HG02870 (cell line): ENCODE results near the gene F12.
"Not testable (repeated sequence)": the region's sequence is repeated elsewhere in the genome, so short reads cannot be mapped to it uniquely, and the experiment has no call there.

Experiments
- ATAC-seq: cut with Tn5 transposase; IDR thresholded peaks from one replicate; pipeline ENCODE4 v1.9.1; 2021; ENCODE audit warnings: mild to moderate bottlenecking, moderate library complexity; ENCODE audit not compliant: unreplicated experiment

F12 gene

DNA sequence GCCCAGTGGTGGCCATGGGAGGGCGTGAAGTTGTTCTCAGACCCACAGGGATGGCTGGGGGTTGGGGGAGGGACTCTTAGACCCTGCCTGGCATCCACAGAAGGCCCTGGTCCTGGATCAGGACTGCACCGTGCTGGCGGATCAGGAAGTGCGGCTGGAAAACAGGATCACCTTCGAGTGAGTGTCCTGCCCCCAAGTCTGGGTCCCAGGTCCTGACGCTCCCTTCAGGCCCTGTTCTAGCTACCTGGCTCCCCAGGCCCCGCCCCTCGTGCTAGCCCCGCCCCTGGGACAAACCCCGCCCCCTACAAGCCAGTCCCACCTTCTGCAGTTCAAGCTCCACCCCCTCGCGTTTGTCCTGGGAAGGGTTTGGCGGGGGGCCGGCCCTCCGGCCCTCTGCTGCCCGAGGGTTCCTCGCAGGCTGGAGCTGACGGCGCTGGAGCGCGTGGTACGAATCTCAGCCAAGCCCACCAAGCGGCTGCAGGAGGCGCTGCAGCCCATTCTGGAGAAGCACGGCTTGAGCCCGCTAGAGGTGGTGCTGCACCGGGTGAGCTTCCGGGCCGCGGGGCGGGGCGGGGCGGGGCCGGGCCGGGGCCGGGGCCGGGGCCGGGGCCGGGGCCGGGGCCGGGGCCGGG is 38.8 kb downstream of the F12 start:
- no peak for ATAC-seq

DNA sequence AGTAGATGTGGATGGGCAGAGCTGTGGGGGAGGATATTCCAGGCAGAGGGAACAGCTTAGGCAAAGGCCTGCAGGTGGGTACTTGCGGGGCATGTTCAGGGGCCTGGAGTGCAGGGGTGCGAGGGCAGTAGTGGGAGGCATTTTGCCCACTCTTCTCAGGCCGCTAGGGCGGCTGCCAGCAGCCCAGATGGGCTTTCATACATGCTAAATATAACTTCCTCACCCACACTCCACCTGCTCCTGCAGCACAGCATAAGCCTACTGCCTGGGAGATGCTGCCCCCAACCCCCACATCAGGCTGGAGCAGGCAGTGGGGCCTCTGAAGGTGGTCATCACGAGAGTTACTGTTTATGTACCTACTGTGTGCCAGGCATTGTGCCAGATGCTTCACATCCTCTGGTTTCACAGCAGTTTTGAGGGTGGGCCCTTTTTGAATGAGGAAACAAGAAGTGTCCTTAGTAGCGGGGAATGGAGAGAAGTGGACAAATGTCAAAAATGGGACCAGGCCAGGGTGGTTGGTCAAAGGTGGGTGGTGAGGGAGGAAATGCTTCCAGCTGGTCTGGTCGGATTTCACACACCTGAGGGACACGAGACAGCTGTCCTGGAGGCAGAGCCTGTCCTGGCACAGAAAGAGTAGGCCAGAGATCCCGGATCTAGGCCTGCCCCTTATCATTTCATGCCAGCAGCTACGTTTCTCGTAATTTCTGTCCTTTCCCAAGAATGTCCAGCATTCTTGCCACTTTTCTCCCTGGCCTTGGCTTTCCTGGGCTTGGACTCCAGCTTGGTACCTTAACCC is 39.5 kb downstream of the F12 start:
- ATAC-seq, result no peak

DNA sequence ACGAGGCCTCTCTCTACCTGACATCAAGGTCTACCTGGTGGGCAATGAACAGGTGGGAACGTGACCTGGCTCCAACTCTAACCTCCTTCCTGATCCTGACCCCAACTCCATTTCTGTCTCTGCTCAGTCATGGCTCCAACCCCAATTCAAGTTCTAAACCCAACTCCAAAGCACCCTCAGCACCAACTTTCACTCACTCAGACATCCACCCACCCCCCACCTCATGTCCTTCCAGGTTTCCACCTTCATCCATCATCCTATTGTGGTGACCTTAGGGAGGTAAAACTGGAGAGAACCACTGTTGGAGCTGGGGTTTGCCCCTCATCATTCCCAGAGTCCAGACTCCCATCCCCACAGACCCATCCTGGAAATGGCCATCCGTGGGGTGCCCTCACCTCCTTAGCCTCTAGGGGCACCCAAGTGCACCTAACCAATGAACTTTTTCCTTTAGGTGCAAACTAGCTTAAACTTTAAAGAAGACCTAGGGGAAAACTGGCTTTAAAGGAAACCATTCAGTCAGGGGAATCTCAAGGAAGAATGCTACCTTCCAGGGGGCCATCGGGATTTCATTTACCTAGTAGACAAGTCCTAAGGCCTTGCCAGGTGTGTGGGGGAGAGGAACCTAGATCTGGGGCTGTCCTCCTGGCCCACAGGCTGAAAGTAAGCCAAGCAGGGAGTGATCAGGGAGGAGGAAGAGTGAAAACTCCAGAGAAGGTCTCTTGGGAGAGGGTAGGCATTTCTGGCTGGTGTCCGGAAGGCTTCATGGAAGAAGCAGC is 40.3 kb downstream of the F12 start:
- no peak for ATAC-seq

DNA sequence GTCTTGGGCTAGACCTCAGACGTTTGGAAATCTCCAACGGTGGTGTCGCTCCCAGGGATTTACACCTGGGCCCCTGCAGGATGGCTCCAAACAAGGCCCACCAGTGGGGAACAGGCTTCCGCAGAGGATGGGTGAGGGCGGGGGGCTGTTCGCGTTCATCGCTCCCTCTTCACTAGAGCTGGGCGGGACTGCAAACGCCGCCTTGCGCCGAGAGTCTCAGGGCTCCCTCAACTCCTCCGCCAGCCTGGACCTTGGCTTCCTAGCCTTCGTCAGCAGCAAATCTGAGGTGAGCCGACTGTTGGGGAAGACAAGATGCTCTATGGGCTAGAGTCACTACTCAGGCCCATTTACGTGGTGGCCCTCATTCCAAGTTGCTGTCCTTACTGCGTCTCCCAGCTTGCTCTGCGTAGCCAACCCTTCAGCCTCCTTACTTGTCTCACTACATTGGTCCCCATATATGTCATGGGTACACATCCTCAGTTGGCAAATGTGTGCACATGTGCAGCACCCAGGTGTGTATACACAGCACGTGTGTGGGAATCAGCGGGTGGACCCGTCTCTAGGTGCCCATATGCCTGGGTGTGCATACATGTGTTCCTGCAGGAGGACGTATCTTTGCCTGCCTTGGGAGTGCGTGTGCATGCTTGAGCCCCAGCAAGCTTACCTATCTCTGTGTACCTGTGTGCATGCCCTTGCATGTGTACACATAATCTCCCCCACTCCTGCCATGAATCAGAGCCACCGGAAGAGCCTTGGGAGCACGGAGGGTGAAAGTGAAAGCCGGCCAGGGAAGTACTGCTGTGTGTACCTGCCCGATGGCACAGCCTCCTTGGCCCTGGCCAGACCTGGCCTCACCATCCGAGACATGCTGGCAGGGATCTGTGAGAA is 41.1 kb downstream of the F12 start:
- no peak for ATAC-seq

DNA sequence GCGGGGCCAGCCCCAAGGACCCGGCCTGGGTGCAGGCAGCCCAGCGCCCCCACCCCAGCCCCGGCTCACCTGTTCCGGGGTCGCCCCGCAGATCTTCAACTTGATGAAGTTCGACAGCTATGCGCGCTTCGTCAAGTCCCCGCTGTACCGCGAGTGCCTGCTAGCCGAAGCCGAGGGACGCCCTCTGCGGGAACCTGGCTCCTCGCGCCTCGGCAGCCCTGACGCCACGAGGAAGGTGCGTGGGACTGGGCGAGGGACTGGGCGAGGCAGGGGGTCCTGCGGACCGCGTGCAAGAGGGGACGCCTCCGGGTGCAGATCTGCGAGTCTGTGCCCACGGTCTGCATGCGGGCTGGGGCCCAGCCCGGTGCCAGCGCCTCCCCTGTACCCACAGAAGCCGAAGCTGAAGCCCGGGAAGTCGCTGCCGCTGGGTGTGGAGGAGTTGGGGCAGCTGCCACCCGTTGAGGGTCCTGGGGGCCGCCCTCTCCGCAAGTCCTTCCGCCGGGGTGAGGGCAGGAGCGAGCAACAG is 42.0 kb downstream of the F12 start:
- no peak for ATAC-seq

DNA sequence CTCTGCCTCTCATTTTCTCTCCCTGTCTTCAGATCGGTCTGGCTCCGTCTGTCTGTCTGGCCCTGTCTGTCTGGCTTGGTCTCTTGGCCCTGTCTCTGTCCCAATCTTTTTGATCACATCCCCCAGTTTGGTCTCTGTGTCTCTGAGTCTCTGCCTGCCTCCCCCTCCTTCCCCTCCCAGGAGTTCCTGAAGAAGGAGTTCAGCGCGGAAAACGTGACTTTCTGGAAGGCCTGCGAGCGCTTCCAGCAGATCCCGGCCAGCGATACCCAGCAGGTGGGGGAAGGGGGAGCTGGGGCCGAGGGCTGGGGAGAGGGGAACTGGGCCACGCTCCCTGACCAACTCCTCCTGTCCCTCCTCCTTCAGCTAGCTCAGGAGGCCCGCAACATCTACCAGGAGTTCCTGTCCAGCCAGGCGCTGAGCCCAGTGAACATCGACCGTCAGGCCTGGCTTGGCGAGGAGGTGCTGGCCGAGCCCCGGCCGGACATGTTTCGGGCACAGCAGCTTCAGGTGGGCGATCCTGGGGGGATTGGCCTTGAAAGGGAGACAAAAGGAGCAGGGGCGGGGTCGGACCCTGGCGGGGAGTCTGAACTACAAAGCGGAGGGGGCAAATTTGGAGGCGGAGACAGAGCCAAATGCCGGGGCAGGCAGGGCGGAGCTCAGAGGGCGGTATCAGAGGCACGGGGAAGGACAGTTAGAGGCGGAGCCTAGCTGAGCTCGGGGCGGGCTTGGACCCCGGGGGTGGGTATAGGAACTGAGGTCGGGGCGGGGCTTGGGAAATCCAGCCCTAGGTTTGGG is 42.6 kb downstream of the F12 start:
- no peak for ATAC-seq

DNA sequence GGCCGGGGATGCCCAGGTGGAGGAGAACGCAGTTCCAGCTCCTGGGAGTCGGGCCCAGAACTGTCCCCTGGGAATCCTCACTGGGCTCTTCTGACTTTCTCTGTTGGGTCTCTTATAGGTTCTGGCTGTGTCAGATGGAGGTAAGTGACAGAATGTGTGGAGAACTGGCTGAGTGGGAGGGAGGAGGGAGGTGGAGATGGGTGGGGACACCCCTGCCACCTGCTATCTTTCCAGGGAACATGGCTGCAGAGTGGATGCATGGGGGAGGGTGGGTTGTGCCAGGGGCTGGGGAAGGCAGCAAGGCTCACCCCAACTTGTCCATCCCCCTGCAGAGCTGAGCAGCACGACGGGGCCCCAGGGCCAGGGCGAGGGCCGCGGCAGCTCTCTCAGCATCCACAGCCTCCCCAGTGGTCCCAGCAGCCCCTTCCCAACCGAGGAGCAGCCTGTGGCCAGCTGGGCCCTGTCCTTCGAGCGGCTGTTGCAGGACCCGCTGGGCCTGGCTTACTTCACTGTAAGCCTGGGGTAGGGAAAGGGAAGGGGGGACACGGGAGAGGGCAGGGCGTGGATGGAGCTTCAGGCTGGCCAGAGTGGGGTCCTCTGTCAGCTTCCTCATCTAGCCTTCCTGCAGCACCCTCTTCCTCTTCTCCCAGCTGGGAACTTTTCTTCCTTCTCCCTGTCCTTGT is 43.4 kb downstream of the F12 start:
- ATAC-seq, result no peak

DNA sequence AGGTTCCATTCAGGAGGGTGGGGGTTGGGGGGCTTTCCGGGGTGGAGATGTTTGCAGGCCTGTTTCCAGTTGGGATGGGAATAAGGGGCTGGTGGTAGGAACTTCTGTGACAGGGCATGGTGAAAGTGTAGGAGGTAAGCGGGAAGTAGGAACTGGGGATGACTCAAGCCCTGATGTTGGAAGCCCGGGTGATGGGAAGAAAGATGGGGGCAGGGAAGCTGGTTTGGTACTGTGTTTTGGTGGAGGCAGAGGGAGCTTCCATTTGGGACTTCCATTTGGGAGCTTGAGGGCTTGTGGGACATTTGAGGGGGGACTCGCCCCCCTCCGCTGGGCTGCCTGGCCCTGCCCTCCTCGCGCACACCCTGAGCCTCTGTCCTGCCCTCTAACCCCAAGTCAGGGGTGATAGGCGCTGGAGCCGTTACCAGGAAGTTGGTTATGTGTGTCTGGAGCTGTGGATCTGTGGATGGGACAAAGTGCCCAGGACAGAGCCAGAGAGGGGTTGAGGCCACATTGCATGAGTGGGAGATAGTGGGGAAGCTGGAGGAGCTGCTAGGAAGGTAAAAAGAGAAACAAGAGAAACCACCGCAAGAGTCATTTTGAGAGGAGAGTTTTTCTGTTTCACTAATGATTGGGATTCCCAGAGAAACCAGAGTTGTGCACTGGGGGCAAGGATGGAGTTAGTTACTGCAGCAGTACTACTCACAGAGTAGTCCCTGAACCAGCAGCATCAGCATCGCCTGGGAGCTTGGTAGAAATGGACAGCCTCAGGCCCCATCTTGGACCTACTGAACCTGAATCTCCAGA is 45.0 kb downstream of the F12 start:
- peak; percentile 41 for ATAC-seq

DNA sequence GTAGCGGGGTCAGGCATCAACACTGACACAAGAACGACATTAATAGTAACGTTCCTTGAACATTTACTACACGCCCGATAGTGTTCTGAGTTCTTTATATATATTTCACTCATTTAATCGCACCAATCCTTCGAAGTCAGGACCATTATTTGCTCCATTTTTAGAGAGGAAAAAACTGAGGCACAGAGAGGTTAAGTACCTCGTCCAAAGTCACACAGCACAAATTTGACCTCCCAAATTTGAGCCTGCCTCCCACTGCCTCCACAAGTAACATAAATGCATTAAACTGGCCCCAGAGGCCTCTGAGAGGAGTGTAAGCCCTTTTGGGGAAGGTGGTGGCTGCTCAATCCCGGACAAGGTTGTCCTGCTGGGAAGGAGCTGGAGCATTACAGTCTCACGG is 45.8 kb downstream of the F12 start:
- ATAC-seq, result no peak

DNA sequence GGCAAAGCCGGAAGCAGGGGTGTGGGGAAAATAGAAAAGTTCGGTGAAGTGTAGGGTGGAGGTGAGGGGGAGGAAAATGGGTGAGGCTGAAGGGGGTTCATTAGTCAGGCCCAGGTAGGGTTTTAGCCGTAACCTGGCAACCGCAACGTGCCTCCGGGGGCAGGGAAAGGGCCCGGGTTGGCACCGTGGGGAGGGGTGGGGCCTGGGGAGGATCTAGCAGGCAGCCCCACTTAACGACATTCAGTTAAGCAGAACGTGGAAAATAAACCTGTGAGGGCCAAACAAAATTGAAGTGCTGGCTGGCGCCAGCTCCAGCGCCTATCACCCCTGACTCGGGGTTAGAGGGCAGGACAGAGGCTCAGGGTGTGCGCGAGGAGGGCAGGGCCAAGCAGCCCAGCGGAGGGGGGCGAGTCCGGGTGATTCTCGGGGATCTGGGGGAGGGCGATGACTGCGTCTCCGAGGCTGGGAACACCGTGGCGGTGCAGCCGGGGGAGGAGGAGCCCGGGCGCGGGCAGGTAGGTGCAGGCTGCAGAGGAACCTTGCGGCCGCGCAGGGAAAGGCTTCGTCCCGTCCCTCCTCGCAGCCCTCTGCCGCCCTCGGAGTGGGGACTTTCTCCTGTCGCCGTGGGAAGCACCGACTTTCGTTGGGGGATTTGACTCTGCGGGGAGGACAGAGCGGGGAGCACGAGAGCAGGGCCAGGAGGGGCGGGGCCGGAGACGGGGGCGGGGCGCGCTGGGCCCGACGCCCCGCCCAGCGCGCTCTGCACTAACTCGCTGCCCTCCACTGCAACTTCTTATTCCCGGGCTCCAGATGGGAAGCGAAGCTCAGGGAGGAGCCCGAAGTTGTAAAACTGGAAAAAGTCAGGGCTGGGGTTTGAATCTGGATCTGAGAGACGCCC is 46.5 kb downstream of the F12 start:
- ATAC-seq, result peak; percentile 38

DNA sequence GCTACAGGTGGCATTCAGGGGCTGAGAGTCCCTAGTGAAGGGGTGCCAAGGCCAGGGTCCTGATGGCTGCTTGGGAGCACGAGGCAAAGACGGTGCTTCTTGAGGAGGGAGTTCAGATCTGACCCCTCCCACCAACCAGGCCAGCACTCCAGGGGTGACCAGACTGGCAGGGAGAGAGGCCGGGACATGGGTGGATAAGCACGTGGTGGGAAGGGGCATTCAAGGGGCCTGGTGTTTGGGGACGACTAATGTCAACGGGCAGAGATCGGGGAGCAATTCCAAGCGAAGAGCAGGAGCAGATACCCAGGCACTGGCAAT is 47.1 kb downstream of the F12 start:
- no peak for ATAC-seq

DNA sequence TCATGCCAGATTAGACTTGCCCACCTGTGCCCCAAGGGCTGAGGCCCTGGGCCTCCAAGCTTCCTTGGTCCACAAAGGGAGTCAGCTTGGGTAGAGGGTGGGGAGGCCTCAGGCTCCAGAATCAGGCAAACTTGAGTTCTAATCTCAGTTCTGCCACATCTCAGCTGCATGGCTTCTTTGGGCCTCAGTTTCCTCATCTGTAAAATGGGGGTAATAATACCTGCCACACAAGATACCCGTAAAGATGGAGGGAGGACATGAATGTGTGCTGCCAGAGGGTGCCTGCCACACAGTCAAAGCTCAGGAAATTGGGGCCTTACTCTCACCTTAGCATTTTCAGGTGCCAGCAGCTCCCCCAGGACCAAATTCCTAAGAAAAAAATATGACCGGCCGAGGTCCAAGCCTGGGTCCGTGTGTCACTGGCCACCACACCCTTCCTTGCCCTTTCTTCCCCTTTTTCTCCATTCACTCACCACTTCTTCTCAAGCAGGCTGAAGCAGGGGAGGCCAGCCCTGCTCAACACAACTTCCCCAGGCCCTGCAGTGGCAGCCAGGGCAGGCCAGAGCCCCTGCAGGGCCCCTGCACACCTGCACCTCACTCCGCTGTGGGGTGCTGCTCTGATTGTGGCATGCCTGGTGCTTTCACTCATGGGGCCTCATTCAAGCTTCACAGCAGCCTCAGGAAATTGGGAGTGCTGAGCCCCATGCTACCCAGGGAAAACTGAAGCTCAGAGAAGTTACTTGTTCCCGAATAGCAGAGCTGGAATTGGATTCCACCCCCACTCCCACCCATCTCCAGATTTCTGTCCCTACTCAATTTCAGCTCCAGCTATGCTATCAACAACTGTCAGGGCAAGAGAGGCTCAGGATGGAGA is 47.7 kb downstream of the F12 start:
- no peak for ATAC-seq

DNA sequence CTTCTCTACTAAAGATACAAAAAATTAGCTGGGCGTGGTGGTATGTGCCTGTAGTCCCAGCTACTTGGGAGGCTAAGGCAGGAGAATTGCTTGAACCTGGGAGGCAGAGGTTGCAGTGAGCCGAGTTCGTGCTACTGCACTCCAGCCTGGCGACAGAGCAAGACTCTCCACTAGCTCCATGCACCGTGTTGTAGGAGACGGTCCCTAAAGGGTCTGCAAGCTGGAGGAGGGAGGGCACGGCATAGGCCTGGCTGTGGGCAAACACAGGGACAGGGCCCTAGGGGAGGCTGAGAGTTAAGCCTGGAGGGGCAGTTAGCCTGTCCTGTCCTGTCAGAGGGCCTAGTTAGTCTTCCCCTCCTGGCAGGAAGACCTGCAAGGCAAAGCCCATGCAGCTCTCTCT is 48.6 kb downstream of the F12 start:
- ATAC-seq, result not testable (repeated sequence)

DNA sequence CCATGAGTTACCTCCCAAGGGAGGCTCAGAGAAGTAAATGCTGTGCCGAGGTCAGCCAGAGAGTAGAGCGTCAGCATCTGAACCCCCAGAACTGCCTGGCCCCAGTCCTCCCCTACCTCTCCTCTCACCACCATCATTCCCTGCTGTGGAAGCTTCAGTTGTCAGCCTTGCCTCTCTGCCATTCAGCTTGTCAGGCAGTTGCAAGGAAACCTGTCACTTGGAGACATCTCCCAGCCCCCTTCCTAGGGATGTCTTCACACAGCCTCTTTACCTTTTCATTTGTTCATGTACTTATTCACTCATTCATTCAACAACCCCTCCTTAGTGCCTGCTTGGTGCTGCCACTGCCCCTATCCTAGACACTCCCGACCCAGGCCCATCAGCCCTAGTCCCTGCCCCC is 49.5 kb downstream of the F12 start:
- ATAC-seq, result no peak

DNA sequence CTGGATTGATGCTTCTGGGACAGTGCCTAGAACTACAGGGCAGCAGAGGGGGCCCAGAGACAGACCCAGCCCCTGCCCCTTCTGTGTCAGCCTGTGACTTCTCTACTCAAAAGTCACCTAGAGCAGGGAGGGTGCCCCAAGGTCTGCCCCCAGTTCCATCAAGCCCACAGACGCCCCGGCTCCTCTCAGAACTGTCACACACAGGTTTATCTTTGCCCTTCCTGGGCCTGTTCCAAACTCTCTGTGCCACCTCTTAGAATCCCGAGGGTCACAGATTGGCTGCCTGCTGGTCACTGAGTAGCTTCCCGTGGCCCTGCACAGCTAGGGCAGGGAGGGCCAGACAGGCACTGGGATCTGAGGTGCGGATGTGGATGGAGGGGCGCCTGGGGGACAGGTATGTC is 49.9 kb downstream of the F12 start:
- no peak for ATAC-seq

DNA sequence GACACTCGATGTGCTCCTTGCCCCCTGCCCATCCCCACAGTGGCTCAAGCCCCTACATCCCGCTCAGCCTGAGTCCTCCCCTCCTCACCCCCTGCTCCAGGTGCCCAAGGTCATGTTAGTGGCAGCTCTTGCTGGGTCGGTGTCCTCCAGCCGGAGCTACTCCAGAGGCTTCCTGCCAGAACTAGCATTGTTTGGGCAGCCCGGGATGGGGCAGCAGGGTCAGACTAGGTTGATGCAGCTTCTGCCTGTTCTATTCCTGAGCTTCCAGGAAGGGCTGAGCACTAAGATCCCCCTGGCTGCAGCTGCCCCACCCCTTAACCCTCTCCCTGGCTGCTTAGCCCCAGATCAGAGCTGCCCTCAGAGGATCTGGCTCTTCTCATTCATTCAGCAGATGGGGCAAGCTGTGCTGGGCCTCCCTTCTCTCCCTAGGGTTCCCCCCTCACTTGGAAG is 51.0 kb downstream of the F12 start:
- ATAC-seq, result no peak
